NCI-H526 treated with DMSO at 0.1 percent for 48 hours (cell line): ENCODE results near the gene AGTPBP1.
"Not testable (repeated sequence)": the region's sequence is repeated elsewhere in the genome, so short reads cannot be mapped to it uniquely, and the experiment has no call there.

Source experiments
- DNase-seq: peaks from one replicate; lab custom pipeline; 2025; lab: John Stamatoyannopoulos, UW

AGTPBP1 gene

DNA sequence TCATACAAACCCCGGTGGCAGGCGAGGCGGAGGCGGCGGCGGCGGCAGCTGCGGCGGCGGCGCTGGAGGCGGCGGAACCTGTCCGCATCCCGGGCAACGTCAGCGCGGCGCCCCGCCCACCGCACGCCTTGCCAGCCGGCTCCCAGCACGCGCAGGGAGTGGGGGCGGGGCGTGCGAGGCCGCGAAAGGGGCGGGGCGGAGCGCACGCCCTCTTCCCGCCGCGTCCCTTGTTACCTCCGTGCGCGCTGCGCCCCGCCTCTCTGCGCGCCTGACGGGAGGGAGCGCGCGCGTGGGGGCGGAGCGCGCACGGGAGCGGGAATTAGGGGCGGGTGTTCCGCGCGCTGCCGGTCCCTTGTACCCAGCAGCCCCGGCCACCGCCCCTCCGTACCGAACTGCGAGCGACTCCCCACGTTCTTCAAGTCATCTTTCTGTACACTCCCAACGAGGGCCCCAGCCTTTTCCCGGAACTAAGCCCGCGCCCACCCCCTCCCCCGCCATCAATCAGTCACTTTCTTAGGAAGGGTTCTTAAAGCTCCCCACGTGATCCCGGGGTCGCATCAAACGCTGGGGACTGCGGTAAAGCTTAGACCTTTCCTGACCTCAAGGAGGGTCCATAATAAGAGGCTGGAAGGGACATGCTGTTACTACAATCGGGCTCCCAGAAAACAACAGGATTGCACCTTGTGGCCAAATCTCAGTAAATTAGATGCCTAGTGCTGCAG is at the start of gene AGTPBP1:
AGTPBP1 (minus strand) TSS at position 80 of the 722 bp plus-strand sequence. CDS start 29,421 bp downstream, outside the sequence.
- peak; percentile 73 for DNase-seq

DNA sequence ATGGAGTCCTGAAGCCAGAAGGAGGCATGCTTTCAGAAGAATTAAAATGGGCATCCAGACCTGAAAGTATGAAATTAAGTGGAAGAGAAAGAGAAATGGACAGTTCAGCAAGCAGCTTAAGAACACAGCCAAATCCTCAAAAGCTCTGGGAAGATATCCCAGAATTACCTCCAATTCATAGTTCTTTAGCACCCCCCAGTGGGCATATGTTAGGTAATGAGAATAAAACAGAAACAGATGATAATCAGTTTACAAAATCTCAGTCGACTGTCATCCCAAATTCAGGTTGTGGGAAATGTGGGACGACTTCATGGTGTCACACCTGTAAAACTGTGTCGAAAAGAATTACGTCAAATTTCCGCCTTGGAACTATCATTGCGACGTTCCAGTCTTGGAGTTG is 44.4 kb upstream of the AGTPBP1 start:
- not testable (repeated sequence) for DNase-seq

DNA sequence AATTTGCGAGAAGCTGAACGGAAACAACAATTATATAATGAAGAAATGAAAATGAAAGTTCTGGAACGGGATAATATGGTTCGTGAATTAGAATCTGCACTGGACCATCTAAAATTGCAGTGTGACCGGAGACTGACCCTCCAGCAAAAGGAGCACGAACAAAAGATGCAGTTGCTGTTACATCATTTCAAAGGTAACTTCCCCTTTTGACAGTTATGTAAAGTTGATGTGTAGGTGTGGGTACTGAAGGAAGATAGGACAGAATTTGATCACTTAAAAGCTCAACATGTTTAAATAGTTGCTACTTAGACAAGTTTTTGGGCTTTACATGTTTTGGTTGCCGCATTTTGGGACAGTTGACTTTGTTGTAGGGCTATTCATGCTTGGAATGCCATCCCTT is 32.1 kb upstream of the AGTPBP1 start:
- DNase-seq: not testable (repeated sequence)

- not testable (repeated sequence) for DNase-seq
Measured at GRCh38 chr9:85761802-85762201, 20.0 kb upstream of the AGTPBP1 start.

- not testable (repeated sequence) for DNase-seq
Measured at GRCh38 chr9:85757716-85758115, 16.0 kb upstream of the AGTPBP1 start.

- not testable (repeated sequence) for DNase-seq
Measured at GRCh38 chr9:85756216-85756615, 14.5 kb upstream of the AGTPBP1 start.

- no peak for DNase-seq
Measured at GRCh38 chr9:85746309-85746708, 4.6 kb upstream of the AGTPBP1 start.

DNA sequence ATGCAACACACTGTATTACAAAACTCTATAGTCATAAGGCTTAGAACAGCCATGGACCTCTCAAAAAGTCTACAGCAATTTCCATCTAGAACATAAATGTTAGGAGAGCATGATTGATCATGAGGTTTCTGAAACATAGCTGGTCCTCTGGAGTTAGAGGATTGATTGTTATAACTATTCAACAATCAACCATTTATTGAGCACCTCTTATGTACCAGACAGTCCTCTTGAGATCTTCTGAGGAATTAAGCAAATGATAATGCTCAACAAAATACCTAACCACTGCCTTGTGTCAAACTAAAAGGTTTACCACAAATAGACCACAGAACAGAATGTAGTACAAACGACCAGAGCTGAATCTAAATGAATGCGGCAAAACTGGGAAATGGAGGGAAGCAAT is 3.4 kb upstream of the AGTPBP1 start:
- DNase-seq: no peak

DNA sequence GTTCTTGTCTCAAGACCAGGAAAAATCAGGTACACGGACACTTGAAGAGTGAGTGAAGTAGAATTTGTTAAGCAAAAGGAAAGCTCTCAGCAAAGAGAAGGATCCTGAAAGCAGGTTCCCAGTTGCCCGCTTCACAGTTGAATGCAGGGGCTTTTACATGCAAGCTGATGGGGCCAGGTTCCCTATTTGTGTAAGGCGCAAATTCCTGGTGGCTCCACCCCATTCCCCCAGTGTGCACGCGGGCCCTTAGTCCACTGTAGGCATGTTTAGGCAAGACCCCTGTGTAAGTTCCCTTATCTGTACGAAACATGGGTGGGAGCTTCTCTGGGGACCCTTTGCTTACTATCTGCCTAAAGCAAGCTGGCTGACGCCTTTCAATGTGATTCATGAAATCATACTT is 2.7 kb upstream of the AGTPBP1 start:
- DNase-seq: no peak

DNA sequence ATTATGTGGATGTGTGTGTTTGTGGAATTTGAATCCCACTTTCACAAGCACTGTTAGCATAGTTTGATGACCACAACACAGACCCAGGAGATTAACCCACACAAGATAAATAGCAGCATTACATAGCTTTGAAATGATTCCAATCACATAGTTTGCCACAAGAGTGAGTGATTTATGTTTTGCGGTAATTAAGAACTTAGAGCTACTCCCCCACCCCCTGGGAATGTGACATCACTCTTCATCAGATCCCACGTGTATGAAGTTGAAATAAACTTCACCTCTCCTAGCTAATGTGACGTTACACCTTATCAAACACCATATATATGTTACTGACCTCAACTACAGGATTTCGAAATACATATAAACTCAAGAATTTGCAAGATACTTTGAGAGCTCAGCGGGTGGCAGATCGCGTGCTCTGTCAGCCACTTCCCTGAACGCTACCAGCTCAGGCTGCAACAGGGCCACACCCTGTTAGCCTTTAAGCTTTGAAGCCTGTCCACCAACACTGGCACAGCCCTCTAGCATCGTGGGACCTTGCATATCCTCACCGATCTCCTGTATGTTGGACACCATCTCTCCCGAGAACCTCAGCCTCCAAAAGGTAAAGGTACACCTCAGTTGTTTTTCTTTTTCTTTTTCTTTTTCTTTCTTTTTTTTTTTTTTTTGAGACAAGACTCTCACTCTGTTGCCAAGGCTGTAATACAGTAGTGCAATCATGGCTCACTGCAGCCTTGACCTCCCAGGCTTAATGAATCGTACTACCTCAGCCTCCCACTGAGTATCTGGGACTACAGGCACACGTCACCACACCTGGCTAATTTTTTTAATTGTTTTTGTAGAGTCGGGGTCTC is 1.7 kb upstream of the AGTPBP1 start:
- DNase-seq: no peak

DNA sequence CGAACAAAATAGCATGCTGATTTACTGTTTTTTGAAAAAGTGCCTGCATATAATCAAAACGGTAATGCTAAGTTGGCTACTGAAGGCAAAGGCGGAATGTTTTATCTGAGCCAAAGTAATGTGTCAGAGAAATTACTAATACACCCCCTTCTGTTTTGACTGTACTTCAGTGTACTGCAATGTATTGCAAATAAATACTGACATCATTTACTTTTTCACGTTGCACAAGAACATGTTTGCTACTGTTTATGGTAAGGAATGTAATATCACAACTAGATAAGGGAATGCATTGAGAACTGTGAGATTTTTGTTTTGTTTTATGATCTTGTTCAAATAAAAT is 813 bp upstream of the AGTPBP1 start:
- no peak for DNase-seq

GRCh38 chr9:85741095-85741874 is 469 bp downstream of the AGTPBP1 start:
- peak; percentile 65 for DNase-seq

GRCh38 chr9:85740787-85741094 is 1.0 kb downstream of the AGTPBP1 start:
- DNase-seq: peak; percentile 65

GRCh38 chr9:85738509-85738908 is 3.2 kb downstream of the AGTPBP1 start:
- no peak for DNase-seq

GRCh38 chr9:85737671-85738070 is 4.1 kb downstream of the AGTPBP1 start:
- DNase-seq: no peak

DNA sequence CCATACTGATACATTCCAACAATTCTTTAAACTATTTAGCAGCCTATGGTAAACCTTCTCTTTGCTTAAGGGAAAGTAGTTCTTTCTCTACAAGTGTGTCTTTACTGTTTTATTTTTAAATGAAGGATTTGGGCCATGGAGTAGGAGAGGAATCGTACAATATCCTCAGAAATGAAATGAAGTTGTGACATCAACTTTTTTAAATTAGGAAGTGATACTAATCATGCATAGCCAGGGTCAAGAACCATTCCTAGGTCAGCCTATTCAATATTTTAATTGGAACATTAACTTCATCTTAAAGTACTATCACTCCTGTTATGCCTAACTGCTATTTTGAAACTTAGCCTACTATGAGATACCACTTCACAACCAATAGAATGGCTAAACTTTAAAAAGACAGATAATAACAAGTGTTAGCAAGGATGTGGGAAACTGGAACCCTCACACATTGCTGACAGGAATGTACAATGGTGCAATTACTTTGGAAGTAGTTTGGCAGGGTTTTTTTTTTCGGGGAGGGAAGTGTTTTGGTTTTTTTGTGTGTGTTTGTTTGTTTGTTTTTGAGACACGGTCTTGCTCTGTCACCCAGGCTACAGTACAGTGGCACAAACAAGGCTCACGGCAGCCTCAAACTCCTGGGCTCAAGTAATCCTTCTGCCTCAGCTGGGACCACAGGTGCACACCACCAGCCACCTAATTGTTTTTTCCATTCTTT is 10.7 kb downstream of the AGTPBP1 start:
- no peak for DNase-seq

DNA sequence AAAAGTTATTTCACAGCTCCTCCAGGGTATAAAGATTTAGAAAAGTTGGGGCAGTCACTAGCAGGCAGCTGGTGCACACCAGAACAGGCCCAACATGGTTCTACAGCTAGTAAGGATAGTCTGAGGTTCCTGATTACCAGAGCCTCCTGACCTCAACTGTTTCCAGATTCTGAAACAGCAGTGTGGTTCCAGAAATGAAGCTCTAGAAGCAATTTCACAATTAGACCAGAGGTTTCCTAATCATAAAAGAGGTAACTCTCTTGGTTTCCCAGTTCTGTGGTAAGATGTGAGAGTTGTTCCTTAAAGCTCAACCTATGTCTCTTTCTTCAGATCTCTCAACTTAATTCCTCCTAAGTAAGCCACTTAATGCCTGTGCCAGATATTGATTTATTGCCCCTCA is 11.9 kb downstream of the AGTPBP1 start:
- DNase-seq: no peak

DNA sequence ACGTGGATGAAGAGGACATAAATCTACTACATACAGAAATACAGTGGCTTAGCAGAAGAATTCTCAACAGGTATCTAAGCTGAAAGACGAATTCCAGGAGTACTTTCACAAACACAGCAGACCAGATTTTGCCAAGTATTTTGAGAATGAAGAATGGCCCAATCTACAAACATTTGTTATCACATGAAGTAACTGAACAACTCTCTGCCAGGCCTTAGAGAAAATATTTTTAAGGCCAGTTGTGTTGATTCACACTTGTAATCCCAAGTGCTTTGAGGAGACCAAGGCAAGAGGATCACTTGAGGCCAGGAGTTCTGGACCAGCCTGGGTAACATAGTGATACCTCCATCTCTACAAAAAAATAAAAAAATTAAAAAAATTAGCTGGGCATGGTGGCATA is 14.3 kb downstream of the AGTPBP1 start:
- DNase-seq: no peak

DNA sequence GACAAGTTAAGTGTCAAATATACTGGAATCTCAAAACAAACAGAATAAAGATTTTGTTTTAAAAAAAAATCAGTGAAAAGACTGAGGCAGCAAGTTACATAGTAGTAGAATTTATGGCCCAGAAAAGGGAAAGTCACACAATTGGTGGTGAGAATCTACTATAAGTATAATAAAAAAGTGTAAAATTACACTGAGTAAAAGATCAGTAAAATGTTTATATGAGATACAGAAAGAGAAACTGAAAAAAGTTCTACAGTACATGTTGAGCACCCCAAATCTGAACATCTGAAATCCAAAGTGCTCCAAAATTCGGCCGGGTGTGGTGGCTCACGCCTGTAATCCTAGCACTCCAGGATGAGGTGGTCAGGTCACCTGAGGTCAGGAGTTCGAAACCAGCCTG is 15.0 kb downstream of the AGTPBP1 start:
- DNase-seq: no peak

DNA sequence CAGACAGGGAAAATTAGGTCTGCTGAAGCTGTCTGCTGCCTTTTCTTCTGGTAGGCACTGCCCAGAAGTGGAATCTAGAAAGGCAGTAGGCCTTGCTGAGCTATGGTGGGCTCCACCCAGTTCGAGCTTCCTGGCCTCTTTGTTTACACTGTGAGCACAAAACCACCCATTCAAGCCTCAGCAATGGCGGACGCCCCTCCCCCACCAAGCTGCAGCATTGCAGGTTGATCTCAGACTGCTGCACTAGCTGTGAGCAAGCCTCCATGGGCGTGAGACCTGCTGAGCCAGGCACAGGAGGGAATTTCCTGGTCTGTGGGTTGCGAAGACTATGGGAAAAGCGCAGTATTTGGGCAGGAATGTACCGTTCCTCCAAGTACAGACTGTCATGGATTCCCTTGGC is 18.5 kb downstream of the AGTPBP1 start:
- DNase-seq: no peak

DNA sequence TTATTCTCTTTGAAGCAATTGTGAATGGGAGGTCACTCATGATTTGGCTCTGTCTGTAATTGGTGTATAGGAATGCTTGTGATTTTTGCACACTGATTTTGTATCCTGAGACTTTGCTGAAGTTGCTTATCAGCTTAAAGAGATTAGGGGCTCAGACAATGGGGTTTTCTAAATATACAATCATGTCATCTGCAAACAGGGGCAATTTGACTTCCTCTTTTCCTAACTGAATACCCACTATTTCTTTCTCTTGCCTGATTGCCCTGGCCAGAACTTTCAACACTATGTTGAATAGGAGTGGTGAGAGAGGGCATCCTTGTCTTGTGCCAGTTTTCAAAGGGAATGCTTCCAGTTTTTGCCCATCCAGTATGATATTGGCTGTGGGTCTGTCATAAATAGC is 22.3 kb downstream of the AGTPBP1 start:
- DNase-seq: not testable (repeated sequence)

GRCh38 chr9:85717818-85718217 is 23.9 kb downstream of the AGTPBP1 start:
- not testable (repeated sequence) for DNase-seq
